HS-27A (cell line): ENCODE measurements around the gene CMTM5.

Experiments used
- DNase-seq: peaks from one replicate; pipeline ENCODE4 v3.0.0-alpha.2; 2012; ENCODE audit warnings: low read depth, missing footprints

The CMTM5 gene

GRCh38 chr14:23358042-23358441, 18.8 kb upstream of the CMTM5 start:
- no peak for DNase-seq

- DNase-seq = no peak
Measured at GRCh38 chr14:23358553-23359166, 18.2 kb upstream of the CMTM5 start.

GRCh38 chr14:23359167-23359626, 17.6 kb upstream of the CMTM5 start:
- no peak for DNase-seq

- no peak for DNase-seq
Measured at GRCh38 chr14:23359722-23360447, 17.0 kb upstream of the CMTM5 start.

DNA sequence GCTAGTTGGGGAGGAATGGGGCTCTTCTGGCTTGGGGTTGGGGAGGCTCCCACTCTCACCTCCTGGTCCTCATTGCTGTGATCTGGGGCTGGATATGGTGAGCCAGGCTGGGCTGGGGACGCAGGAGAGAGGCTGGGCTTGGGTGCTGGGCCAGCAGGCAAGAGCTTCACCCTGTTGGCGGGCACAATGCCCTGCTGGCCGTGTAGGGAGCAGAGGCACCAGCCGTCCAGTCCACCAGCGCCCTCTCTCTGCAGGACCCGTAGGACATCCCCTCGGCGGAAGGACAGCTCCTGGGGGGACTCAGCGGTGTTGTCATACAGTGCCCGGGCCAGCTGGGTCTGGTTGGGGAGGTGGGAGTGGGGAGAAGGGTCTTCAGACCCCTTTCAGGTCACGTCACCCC, 16.4 kb upstream of the CMTM5 start:
- no peak for DNase-seq

DNA sequence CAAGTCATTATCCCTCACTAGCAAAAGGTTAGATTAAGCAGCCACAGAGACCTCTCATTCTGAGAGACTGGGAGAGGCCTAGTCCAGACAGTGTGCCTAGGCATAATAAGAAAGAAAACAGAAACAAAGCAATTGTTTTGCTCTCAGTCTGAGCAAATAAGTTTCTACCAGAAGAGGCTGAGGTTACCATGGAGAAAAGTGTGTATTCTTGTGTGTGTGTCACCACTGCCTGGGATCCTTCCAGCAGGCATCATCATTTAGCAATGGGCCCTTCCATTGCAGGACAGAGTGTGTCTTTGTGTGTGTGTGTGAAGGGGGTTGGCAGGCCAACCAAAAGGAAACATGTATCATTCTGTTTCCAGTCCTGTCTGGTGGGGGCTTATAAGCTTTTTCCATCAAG, 15.5 kb upstream of the CMTM5 start:
- DNase-seq = no peak

- no peak for DNase-seq
Measured at GRCh38 chr14:23361763-23362162, 15.1 kb upstream of the CMTM5 start.

DNA sequence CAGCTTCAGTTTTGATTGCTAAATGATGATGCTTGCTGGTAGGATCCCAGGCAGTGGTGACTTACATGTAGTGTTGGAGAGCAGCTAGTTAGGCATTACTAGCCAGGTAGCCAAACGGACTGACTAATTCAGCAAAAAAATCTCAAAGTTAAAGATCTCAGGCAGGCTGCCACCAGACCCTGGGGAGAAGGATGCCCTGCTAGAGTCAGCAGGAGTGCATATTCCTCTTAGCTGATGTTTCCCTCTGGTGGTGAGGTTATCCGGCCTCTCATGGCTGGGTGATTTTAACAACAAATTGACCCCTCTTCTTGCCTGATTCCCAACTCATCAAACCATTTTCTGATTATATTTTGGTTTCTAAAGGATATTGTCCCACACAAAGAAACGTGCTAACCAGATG, 14.6 kb upstream of the CMTM5 start:
- no peak for DNase-seq

DNA sequence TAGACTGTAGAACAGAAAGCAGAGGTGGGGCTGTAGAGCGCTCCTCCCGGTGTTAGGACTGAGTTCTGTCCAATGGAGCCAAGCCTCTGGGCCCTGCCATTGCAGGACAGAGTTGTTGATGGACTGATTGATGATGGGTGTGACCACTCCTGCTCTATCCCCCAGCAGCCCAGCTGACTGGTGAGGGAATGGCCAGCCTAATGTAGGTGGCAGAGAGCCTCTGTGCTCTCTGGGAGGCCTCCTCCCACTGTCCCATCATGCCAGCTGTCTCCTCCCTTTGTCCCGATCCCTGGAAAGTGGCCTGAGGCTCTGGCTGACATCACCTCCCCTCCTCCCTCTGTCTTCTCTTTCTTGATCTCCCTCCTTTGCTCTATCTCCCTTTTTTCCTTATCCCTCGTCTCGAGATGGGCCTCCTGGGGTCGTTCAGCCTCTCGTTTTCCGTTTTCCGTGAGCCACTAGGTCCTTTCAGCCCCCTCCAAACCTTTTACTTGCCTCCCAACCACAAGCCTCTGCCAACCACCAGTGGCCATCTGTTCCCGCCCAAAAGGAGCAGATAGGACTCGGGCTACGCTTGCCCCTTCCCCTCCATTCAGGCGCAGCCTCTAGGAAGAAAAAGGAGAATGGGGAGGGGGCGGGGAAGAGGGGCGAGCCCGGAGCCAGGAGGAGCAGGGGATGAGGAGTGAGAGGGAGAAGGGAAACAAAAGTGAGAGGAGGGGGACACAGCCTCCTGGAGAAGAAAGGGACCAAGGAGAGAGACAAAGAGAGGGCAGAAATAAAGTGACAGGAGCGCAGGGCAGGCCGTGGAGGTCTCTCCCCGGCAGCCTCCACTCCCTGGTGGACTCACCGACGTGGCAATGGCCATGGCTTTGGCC, 12.4 kb upstream of the CMTM5 start:
- DNase-seq = no peak

- DNase-seq = no peak
Measured at GRCh38 chr14:23365036-23365731, 11.7 kb upstream of the CMTM5 start, which contains the start of gene EFS. Gene EFS, minus strand, starts transcription at chr14:23365172. Its CDS starts 147 bp downstream, at chr14:23365025.

- DNase-seq = no peak
Measured at GRCh38 chr14:23365732-23366425, 11.0 kb upstream of the CMTM5 start.

DNA sequence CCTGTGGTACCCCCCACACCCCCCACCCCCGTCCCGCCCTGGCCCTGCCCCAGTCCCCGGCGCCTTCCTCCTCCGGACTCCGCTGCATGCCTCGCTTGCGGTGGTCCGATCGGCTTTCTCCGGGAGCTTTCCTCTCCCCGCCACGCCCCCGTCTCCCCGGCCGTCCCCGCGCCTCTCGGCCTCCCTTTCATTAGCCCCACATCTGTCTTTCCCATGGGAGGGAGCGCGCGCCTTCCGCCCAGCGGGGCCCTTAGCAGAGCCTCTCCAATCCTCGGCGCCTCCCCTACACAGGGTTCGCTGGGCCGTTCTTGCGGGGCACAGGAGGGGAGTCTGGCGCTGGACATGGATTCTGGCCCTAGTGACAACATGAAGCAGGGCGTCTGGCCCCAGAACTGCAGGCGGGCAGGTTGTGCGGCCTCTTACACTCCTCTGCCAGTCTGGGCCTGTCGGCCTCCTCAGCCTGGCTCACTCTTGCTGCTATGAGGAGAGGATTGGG, 10.4 kb upstream of the CMTM5 start:
- DNase-seq = no peak

DNA sequence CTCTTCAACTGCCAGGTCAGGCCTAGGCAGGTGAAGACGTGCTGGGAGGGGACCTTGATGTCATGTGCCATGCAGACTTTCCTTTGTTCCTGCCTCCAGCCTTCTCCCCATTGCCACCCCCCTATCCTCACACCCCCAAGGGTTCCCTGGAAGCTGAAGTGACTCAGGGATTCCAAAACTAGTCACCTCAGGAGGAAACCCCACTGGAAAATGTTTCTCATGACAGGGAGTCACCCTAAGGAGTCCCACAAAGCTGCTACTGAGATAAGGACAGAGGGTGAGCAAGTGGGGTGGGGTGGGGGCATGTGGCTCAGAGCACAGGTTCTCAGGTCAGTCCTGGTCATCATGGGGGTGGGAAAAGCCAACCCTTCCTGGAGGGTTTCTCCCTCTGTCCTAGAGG, 6.6 kb upstream of the CMTM5 start:
- DNase-seq = no peak

GRCh38 chr14:23371865-23372264, 5.0 kb upstream of the CMTM5 start:
- no peak for DNase-seq

DNA sequence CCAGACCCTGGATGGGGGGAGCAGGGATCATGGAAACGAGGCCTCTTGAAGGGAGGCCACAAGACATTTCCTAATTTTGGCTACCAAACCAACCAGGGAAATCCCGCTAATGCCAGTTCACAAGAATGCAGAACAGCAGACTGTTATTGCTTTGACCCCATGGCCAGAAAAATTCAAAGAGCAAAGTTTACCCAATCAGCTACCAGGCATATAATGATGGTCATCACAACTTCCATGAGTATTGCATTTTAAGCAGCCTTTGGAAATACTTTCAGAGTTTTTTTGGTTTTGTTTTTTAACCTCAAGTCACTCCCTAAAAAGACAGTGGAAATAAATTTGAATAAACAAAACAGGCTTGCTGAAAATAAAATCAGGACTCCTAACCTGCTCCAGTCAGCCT, 4.3 kb upstream of the CMTM5 start, which contains the start of gene IL25:
Gene IL25, plus strand, starts transcription at position 301 of the 400 bp plus-strand sequence.
- DNase-seq = no peak

GRCh38 chr14:23373041-23373440, 3.8 kb upstream of the CMTM5 start:
- DNase-seq = no peak

DNA sequence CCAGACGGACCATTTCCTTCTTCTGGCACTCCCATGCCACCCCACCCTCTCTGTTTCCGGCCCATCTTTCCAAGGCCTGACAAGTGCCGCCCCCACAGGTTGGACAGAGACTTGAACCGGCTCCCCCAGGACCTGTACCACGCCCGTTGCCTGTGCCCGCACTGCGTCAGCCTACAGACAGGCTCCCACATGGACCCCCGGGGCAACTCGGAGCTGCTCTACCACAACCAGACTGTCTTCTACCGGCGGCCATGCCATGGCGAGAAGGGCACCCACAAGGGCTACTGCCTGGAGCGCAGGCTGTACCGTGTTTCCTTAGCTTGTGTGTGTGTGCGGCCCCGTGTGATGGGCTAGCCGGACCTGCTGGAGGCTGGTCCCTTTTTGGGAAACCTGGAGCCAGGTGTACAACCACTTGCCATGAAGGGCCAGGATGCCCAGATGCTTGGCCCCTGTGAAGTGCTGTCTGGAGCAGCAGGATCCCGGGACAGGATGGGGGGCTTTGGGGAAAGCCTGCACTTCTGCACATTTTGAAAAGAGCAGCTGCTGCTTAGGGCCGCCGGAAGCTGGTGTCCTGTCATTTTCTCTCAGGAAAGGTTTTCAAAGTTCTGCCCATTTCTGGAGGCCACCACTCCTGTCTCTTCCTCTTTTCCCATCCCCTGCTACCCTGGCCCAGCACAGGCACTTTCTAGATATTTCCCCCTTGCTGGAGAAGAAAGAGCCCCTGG, 1.2 kb upstream of the CMTM5 start:
- DNase-seq = no peak

DNA sequence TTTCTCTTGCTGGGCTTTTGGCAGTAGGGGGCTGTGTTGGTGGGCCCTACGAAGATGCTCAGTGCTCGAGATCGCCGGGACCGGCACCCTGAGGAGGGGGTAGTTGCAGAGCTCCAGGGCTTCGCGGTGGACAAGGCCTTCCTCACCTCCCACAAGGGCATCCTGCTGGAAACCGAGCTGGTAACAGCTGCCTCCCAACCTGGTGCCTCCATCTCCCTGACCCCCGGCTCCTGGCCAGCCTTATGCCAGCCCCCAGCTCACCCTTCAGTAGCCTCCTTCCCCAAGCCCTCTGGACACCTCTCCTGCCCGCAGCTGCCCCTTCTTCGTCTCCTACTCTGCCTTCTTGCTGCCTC, 328 bp downstream of the CMTM5 start:
- no peak for DNase-seq

GRCh38 chr14:23377573-23378563, 1.0 kb downstream of the CMTM5 start:
- DNase-seq = no peak
